Measurements from ENCODE around the gene NEO1. TPM values are rescaled to one million over a fixed set of nuclear protein-coding genes. Genes with fewer than 3 reads are reported as not detected.

Gene NEO1
- total and polyA plus RNA-seq, 4 donors, result 1.6 to 9.9 (median 5.8) TPM

DNA sequence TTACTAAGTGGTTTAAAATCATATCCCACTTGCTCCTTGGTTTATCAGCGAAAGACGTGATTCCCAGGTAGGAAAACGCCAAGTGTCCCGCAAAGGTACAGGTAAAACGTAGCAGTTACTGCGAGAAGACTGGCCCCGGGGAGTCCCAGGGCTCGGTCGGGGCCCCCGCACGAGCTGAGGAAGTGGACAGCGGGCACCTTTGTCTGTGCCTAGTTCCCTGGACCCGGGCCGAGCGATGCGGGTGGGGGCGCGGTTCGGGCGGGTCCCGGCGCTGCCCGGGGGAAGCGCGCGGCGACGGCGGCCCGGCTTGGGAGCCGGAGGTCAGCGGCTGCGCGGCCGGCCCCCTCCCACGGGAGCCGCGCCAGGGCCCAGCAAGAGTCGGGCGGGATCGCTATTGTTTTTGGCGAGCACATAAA lies 864 bp upstream of the NEO1 start:
- no peak for DNase-seq (ENCODE audit: low spot score)
- TF ChIP-seq, protein P1, sequence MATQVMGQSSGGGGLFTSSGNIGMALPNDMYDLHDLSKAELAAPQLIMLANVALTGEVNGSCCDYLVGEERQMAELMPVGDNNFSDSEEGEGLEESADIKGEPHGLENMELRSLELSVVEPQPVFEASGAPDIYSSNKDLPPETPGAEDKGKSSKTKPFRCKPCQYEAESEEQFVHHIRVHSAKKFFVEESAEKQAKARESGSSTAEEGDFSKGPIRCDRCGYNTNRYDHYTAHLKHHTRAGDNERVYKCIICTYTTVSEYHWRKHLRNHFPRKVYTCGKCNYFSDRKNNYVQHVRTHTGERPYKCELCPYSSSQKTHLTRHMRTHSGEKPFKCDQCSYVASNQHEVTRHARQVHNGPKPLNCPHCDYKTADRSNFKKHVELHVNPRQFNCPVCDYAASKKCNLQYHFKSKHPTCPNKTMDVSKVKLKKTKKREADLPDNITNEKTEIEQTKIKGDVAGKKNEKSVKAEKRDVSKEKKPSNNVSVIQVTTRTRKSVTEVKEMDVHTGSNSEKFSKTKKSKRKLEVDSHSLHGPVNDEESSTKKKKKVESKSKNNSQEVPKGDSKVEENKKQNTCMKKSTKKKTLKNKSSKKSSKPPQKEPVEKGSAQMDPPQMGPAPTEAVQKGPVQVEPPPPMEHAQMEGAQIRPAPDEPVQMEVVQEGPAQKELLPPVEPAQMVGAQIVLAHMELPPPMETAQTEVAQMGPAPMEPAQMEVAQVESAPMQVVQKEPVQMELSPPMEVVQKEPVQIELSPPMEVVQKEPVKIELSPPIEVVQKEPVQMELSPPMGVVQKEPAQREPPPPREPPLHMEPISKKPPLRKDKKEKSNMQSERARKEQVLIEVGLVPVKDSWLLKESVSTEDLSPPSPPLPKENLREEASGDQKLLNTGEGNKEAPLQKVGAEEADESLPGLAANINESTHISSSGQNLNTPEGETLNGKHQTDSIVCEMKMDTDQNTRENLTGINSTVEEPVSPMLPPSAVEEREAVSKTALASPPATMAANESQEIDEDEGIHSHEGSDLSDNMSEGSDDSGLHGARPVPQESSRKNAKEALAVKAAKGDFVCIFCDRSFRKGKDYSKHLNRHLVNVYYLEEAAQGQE (IDR thresholded peaks at IDR 0.05), result no peak
- TF ChIP-seq GABPA (IDR thresholded peaks at IDR 0.05 in 1 of 2, conservative IDR thresholded peaks at IDR 0.05 in 1 of 2), result no peak
- TF ChIP-seq RAD21 (IDR thresholded peaks at IDR 0.05), result no peak
- no peak for TF ChIP-seq FOXA2 (IDR thresholded peaks at IDR 0.05)
- TF ChIP-seq, protein P2, sequence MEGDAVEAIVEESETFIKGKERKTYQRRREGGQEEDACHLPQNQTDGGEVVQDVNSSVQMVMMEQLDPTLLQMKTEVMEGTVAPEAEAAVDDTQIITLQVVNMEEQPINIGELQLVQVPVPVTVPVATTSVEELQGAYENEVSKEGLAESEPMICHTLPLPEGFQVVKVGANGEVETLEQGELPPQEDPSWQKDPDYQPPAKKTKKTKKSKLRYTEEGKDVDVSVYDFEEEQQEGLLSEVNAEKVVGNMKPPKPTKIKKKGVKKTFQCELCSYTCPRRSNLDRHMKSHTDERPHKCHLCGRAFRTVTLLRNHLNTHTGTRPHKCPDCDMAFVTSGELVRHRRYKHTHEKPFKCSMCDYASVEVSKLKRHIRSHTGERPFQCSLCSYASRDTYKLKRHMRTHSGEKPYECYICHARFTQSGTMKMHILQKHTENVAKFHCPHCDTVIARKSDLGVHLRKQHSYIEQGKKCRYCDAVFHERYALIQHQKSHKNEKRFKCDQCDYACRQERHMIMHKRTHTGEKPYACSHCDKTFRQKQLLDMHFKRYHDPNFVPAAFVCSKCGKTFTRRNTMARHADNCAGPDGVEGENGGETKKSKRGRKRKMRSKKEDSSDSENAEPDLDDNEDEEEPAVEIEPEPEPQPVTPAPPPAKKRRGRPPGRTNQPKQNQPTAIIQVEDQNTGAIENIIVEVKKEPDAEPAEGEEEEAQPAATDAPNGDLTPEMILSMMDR (IDR thresholded peaks at IDR 0.05; ENCODE audit: low read depth, low read length, missing input control), result no peak
- TF ChIP-seq, protein P3, sequence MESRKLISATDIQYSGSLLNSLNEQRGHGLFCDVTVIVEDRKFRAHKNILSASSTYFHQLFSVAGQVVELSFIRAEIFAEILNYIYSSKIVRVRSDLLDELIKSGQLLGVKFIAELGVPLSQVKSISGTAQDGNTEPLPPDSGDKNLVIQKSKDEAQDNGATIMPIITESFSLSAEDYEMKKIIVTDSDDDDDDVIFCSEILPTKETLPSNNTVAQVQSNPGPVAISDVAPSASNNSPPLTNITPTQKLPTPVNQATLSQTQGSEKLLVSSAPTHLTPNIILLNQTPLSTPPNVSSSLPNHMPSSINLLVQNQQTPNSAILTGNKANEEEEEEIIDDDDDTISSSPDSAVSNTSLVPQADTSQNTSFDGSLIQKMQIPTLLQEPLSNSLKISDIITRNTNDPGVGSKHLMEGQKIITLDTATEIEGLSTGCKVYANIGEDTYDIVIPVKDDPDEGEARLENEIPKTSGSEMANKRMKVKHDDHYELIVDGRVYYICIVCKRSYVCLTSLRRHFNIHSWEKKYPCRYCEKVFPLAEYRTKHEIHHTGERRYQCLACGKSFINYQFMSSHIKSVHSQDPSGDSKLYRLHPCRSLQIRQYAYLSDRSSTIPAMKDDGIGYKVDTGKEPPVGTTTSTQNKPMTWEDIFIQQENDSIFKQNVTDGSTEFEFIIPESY (IDR thresholded peaks at IDR 0.05), result no peak
- TF ChIP-seq YY1 (IDR thresholded peaks at IDR 0.05), result no peak
- no peak for TF ChIP-seq JUND (IDR thresholded peaks at IDR 0.05)
- TF ChIP-seq, protein P4, sequence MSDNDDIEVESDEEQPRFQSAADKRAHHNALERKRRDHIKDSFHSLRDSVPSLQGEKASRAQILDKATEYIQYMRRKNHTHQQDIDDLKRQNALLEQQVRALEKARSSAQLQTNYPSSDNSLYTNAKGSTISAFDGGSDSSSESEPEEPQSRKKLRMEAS (IDR thresholded peaks at IDR 0.05), result no peak
- TF ChIP-seq SP1 (IDR thresholded peaks at IDR 0.05), result no peak
- no peak for TF ChIP-seq EGR1 (IDR thresholded peaks at IDR 0.05; ENCODE audit: low read depth in 2 of 2)
- under 1% methylated on average over 42 of the region's 42 CpGs for WGBS
- Histone ChIP-seq H3K9ac (ENCODE audit: low read depth in 1 of 2, low read length in 2 of 2) (peak overlapping the region; percentile 87 to 92), H3K36me3 (ENCODE audit: control insufficient read depth in 4 of 4, insufficient read depth in 3 of 4, low read depth in 1 of 4, low read length in 3 of 4) (no peaks in the 10 kb centered on the region), H3K4me1 (ENCODE audit: control insufficient read depth in 4 of 4, insufficient read depth in 4 of 4, low read length in 3 of 4) (peaks cover 0 to 16% (median 1%) of the 10 kb centered on the region in 4 donors), H3K9me3 (ENCODE audit: control insufficient read depth in 4 of 4, low read length in 3 of 4) (no peaks in the 10 kb centered on the region), H3K4me3 (ENCODE audit: low read depth in 1 of 3, low read length in 3 of 3) (peak overlapping the region; percentile 66 to 99 (median 78)), H3K27me3 (ENCODE audit: control insufficient read depth in 4 of 4, insufficient read depth in 4 of 4, low read length in 3 of 4) (no peaks in the 10 kb centered on the region), H3K27ac (ENCODE audit: low read depth in 1 of 2, low read length in 2 of 2) (peak overlapping the region; percentile 88 to 95)

DNA sequence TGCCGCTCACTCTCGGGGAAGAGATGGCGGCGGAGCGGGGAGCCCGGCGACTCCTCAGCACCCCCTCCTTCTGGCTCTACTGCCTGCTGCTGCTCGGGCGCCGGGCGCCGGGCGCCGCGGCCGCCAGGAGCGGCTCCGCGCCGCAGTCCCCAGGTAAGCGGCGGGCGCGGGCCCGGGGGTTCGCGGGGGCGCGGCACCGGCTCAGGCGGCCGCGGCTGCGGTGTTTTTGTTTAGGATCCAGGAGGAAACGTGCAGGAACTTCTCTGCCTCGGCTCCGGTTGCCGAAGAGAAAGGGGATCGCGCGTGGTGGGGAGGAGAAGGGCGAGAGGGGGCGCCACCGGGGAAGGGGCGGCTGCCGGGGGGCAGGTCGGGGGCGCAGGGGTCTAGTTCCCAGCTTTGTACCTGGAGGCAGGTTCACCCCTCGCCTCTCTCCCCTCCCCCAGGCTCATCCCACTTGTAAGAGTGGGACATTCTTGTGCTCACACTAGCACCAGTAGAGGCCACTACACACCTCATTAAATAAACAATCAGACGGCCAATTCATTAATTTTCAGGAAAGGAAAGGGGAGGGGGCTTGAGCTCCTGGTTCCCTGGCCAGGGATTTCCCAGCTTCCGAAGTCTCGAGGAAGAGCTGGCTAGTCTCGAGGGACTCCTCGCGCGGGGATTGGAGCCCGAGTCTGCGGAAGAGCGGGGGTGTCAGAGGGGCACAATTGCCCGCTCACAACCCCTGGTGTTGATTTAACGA lies 562 bp downstream of the NEO1 start:
- under 1% methylated on average over 61 of the region's 61 CpGs for WGBS
- TF ChIP-seq HNF4G (IDR thresholded peaks at IDR 0.05) (no peak), SP1 (IDR thresholded peaks at IDR 0.05) (peak; percentile 25), EGR1 (IDR thresholded peaks at IDR 0.05; ENCODE audit: low read depth in 2 of 2) (peak in 1 of 2 donors; percentile 44), RAD21 (IDR thresholded peaks at IDR 0.05) (peak in 1 of 2 donors; percentile 31), YY1 (IDR thresholded peaks at IDR 0.05) (no peak)
- TF ChIP-seq, protein P4 (IDR thresholded peaks at IDR 0.05), result no peak
- TF ChIP-seq, protein P2 (IDR thresholded peaks at IDR 0.05; ENCODE audit: low read depth, low read length, missing input control), result peak; percentile 20
- peak overlapping the region; percentile 27 to 71 for H3K27ac ChIP-seq (ENCODE audit: low read depth in 1 of 2, low read length in 2 of 2)
- no peak for DNase-seq (ENCODE audit: low spot score)
- H3K27me3 ChIP-seq (ENCODE audit: control insufficient read depth in 4 of 4, insufficient read depth in 4 of 4, low read length in 3 of 4), result no peaks in the 10 kb centered on the region
- H3K4me1 ChIP-seq (ENCODE audit: control insufficient read depth in 4 of 4, insufficient read depth in 4 of 4, low read length in 3 of 4), result peaks cover 0 to 16% (median 1%) of the 10 kb centered on the region in 4 donors
- no peaks in the 10 kb centered on the region for H3K36me3 ChIP-seq (ENCODE audit: control insufficient read depth in 4 of 4, insufficient read depth in 3 of 4, low read depth in 1 of 4, low read length in 3 of 4)
- peak overlapping the region; percentile 33 to 99 (median 68) for H3K4me3 ChIP-seq (ENCODE audit: low read depth in 1 of 3, low read length in 3 of 3)
- no peaks in the 10 kb centered on the region for H3K9me3 ChIP-seq (ENCODE audit: control insufficient read depth in 4 of 4, low read length in 3 of 4)
- H3K9ac ChIP-seq (ENCODE audit: low read depth in 1 of 2, low read length in 2 of 2), result peak overlapping the region in 1 of 2 donors; percentile 67
